GM21786 (cell line): Measurements from ENCODE around the gene GLOD5.

Experiments
- ATAC-seq: cut with Tn5 transposase; IDR thresholded peaks from one replicate; pipeline ENCODE4 v1.9.1; 2021; ENCODE audit not compliant: unreplicated experiment

The GLOD5 gene

GRCh38 chrX:48761674-48762471, at the start of gene GLOD5:
GLOD5 (plus strand) TSS chrX:48761747; CDS start chrX:48761791, 44 bp downstream.
- ATAC-seq: no peak

- ATAC-seq: no peak
Measured at GRCh38 chrX:48711929-48712505, 49.5 kb upstream of the GLOD5 start.

GRCh38 chrX:48713847-48714246, 47.7 kb upstream of the GLOD5 start:
- no peak for ATAC-seq

GRCh38 chrX:48714573-48714972, 47.0 kb upstream of the GLOD5 start:
- no peak for ATAC-seq

GRCh38 chrX:48715072-48715471, 46.5 kb upstream of the GLOD5 start:
- no peak for ATAC-seq

GRCh38 chrX:48715876-48716502, 45.6 kb upstream of the GLOD5 start:
- ATAC-seq: no peak

- ATAC-seq: no peak
Measured at GRCh38 chrX:48719958-48720357, 41.6 kb upstream of the GLOD5 start.

GRCh38 chrX:48720577-48721250, 40.8 kb upstream of the GLOD5 start:
- ATAC-seq: no peak

- no peak for ATAC-seq
Measured at GRCh38 chrX:48721916-48722315, 39.6 kb upstream of the GLOD5 start.

- ATAC-seq: no peak
Measured at GRCh38 chrX:48726596-48726995, 35.0 kb upstream of the GLOD5 start.

- ATAC-seq: no peak
Measured at GRCh38 chrX:48728653-48729052, 32.9 kb upstream of the GLOD5 start.

GRCh38 chrX:48736303-48736702, 25.2 kb upstream of the GLOD5 start:
- no peak for ATAC-seq

- no peak for ATAC-seq
Measured at GRCh38 chrX:48736878-48737212, 24.7 kb upstream of the GLOD5 start.

GRCh38 chrX:48737213-48737938, 24.2 kb upstream of the GLOD5 start:
- ATAC-seq: peak; percentile 96

- no peak for ATAC-seq
Measured at GRCh38 chrX:48737940-48738339, 23.6 kb upstream of the GLOD5 start.

- ATAC-seq: no peak
Measured at GRCh38 chrX:48741834-48742233, 19.7 kb upstream of the GLOD5 start.

- ATAC-seq: no peak
Measured at GRCh38 chrX:48745222-48745621, 16.3 kb upstream of the GLOD5 start.

GRCh38 chrX:48747415-48748016, 14.0 kb upstream of the GLOD5 start:
- ATAC-seq: no peak

- no peak for ATAC-seq
Measured at GRCh38 chrX:48749182-48749581, 12.4 kb upstream of the GLOD5 start.

- ATAC-seq: no peak
Measured at GRCh38 chrX:48751343-48751742, 10.2 kb upstream of the GLOD5 start.

- no peak for ATAC-seq
Measured at GRCh38 chrX:48752498-48752897, 9.0 kb upstream of the GLOD5 start.
